DMS53 (cell line): ENCODE measurements around the gene EFNA1.

Experiments
- DNase-seq: peaks from one replicate; lab custom pipeline; 2025; lab: John Stamatoyannopoulos, UW

Gene EFNA1

GRCh38 chr1:155127105-155127966 lies at the start of gene EFNA1:
TSS of gene EFNA1 (plus strand) at chr1:155127876. CDS start at chr1:155127978, 102 bp downstream.
- peak; percentile 94 for DNase-seq

- DNase-seq, result peak; percentile 74
Measured at GRCh38 chr1:155078469-155079209, 49.0 kb upstream of the EFNA1 start, which contains the start of gene EFNA3. TSS of gene EFNA3 (plus strand) at chr1:155078837. CDS start at chr1:155078942, 105 bp downstream.

GRCh38 chr1:155079210-155079486 lies 48.5 kb upstream of the EFNA1 start:
- DNase-seq, result no peak

GRCh38 chr1:155079487-155080311 lies 48.0 kb upstream of the EFNA1 start:
- peak; percentile 71 for DNase-seq

- peak; percentile 83 for DNase-seq
Measured at GRCh38 chr1:155080312-155081228, 47.1 kb upstream of the EFNA1 start.

GRCh38 chr1:155081472-155082300 lies 46.0 kb upstream of the EFNA1 start:
- DNase-seq, result peak; percentile 66

GRCh38 chr1:155082301-155083051 lies 45.2 kb upstream of the EFNA1 start:
- DNase-seq, result peak; percentile 66

- peak; percentile 46 for DNase-seq
Measured at GRCh38 chr1:155083052-155083541, 44.6 kb upstream of the EFNA1 start.

GRCh38 chr1:155083865-155084721 lies 43.6 kb upstream of the EFNA1 start:
- peak; percentile 82 for DNase-seq

GRCh38 chr1:155084722-155085503 lies 42.8 kb upstream of the EFNA1 start:
- peak; percentile 96 for DNase-seq

GRCh38 chr1:155085504-155086127 lies 42.1 kb upstream of the EFNA1 start:
- peak; percentile 83 for DNase-seq

- DNase-seq, result peak; percentile 70
Measured at GRCh38 chr1:155086128-155086741, 41.4 kb upstream of the EFNA1 start.

- no peak for DNase-seq
Measured at GRCh38 chr1:155086856-155087535, 40.7 kb upstream of the EFNA1 start.

GRCh38 chr1:155091071-155092051 lies 36.3 kb upstream of the EFNA1 start:
- peak; percentile 84 for DNase-seq

- no peak for DNase-seq
Measured at GRCh38 chr1:155092131-155092530, 35.5 kb upstream of the EFNA1 start.
